K562 (cell line): ENCODE data around the gene MAPRE2.

Source experiments
- CHD4 ChIP-seq: fragments of 200-600 bp; sonication (generic); IDR thresholded peaks from 3 replicates; pipeline ENCODE4 v1.6.1; 2012; ENCODE audit warnings: low read depth, mild to moderate bottlenecking, mixed read lengths, low read length, inconsistent platforms; ENCODE audit not compliant: insufficient read depth, insufficient replicate concordance, poor library complexity, severe bottlenecking
- ELF4 ChIP-seq: fragments of 450-650 bp; formaldehyde crosslinking; IDR thresholded peaks from 2 replicates; pipeline ENCODE4 v1.4.0; 2022; ENCODE audit warnings: missing genetic modification characterization
- ERF ChIP-seq: fragments of 450-650 bp; formaldehyde crosslinking; IDR thresholded peaks from 2 replicates; pipeline ENCODE4 v1.4.0; 2020; ENCODE audit warnings: mild to moderate bottlenecking, mixed read lengths
- JUN ChIP-seq, 2 experiments: sonication (generic) in 1 of 2; formaldehyde crosslinking in 1 of 2; IDR thresholded peaks; 2 replicates each; pipeline versions ENCODE4 v1.6.1 to v1.8.0; 2012 to 2022; ENCODE audit warnings: borderline replicate concordance in 2 of 2, mild to moderate bottlenecking in 2 of 2, improper control_type of control experiment in 1 of 2, low read depth in 1 of 2, low read length in 1 of 2, missing genetic modification reagents in 1 of 2
- JUND ChIP-seq, 2 experiments: IDR thresholded peaks; 2 replicates in 1 of 2; 3 replicates in 1 of 2; pipeline ENCODE4 v1.6.1; 2011; ENCODE audit warnings: borderline replicate concordance in 2 of 2, low read depth in 2 of 2, low read length in 2 of 2, improper control_type of control experiment in 1 of 2, missing biosample characterization in 1 of 2, missing genetic modification characterization in 1 of 2, missing genetic modification reagents in 1 of 2
- KAT8 ChIP-seq: fragments of 450-650 bp; IDR thresholded peaks from 2 replicates; pipeline ENCODE4 v1.6.1; 2016; ENCODE audit warnings: low read depth, mild to moderate bottlenecking
- POLR2A ChIP-seq: fragments of 450-650 bp; conservative IDR thresholded peaks from 2 replicates; pipeline ENCODE4 v1.6.1; 2016
- RNF2 ChIP-seq: sonication (generic); IDR thresholded peaks from 2 replicates; pipeline ENCODE4 v1.6.1; 2016
- SMC3 ChIP-seq: conservative IDR thresholded peaks from 2 replicates; pipeline ENCODE4 v1.6.1; 2011; ENCODE audit warnings: low read depth, low read length, improper control_type of control experiment; ENCODE audit not compliant: insufficient read depth
- ZBED1 ChIP-seq: IDR thresholded peaks from 2 replicates; pipeline ENCODE4 v1.6.1; 2014
- TF ChIP-seq, protein P1 (sequence below): fragments of 250-450 bp; sonication (Bioruptor Pico); IDR thresholded peaks from 2 replicates; pipeline ENCODE4 v1.4.0; 2020
- TF ChIP-seq, protein P2 (sequence below): sonication (generic); formaldehyde crosslinking; IDR thresholded peaks from 2 replicates; pipeline ENCODE4 v1.5.0; 2020; ENCODE audit warnings: missing genetic modification reagents

DNA sequence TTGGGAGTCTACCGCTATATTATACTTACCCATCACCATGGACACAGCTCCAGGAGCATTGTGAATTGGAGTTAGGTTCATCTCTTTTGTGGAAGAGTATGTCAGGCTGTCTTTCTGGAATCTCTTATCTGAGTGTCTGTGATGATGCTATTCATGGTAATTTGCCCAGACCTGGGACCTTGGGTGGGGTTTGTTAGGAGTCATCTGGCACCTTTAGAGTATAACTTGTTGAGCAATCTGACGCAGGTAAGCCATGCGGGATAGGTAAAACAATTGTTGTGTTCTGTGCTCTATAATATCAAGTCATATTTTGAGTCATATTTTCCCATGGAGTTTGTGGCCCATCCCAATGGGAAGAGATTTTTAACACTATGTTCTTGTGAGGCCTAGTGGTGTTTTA lies 49.7 kb upstream of the MAPRE2 start:
- no peak for TF ChIP-seq SMC3
- TF ChIP-seq POLR2A = no peak
- TF ChIP-seq ERF (CRISPR knock-in tag) = no peak
- TF ChIP-seq KAT8 = no peak
- TF ChIP-seq, protein P1, sequence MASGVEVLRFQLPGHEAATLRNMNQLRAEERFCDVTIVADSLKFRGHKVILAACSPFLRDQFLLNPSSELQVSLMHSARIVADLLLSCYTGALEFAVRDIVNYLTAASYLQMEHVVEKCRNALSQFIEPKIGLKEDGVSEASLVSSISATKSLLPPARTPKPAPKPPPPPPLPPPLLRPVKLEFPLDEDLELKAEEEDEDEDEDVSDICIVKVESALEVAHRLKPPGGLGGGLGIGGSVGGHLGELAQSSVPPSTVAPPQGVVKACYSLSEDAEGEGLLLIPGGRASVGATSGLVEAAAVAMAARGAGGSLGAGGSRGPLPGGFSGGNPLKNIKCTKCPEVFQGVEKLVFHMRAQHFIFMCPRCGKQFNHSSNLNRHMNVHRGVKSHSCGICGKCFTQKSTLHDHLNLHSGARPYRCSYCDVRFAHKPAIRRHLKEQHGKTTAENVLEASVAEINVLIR (CRISPR knock-in tag) = no peak
- TF ChIP-seq CHD4 = no peak
- TF ChIP-seq ELF4 (CRISPR knock-in tag) = no peak
- no peak for TF ChIP-seq JUND (IDR thresholded peaks at IDR 0.05; ENCODE audit: borderline replicate concordance, low read depth, low read length)
- no peak for TF ChIP-seq JUND (tag; IDR thresholded peaks at IDR 0.05; ENCODE audit: borderline replicate concordance, low read depth, low read length)
- no peak for TF ChIP-seq ZBED1
- TF ChIP-seq JUN (IDR thresholded peaks at IDR 0.05; ENCODE audit: borderline replicate concordance, low read depth, low read length) = no peak
- TF ChIP-seq JUN (CRISPR knock-in tag; IDR thresholded peaks at IDR 0.05; ENCODE audit: borderline replicate concordance) = no peak
- TF ChIP-seq, protein P2, sequence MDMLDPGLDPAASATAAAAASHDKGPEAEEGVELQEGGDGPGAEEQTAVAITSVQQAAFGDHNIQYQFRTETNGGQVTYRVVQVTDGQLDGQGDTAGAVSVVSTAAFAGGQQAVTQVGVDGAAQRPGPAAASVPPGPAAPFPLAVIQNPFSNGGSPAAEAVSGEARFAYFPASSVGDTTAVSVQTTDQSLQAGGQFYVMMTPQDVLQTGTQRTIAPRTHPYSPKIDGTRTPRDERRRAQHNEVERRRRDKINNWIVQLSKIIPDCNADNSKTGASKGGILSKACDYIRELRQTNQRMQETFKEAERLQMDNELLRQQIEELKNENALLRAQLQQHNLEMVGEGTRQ (CRISPR knock-in tag) = no peak
- no peak for TF ChIP-seq RNF2
